BJ (cell line): ENCODE data around the gene BNIP3. TPM values are rescaled to one million over a fixed set of nuclear protein-coding genes. Genes with fewer than 3 reads are reported as not detected.

Source experiments
- CTCF ChIA-PET: fragments of 350-600 bp; formaldehyde crosslinking; extraction: SDS; loops from one replicate; lab custom pipeline; 2021; ENCODE audit warnings: antibody characterized with exemption, inconsistent platforms; lab: Yijun Ruan, JAX
- POLR2A ChIA-PET: fragments of 300-600 bp; sonication (Branson Sonifier 250); formaldehyde crosslinking; extraction: SDS; loops from one replicate; lab custom pipeline; 2021; ENCODE audit warnings: antibody characterized with exemption; lab: Charles Lee
- DNase-seq: peaks from one replicate; pipeline ENCODE4 v3.0.0-alpha.2; 2011; ENCODE audit warnings: low read depth
- H3K27me3 ChIP-seq: 2 replicates; pipeline ENCODE4 v1.6.0; 2011; ENCODE audit warnings: low read length; ENCODE audit not compliant: control insufficient read depth, insufficient read depth
- H3K36me3 ChIP-seq: 2 replicates; pipeline ENCODE4 v1.5.1; 2011; ENCODE audit warnings: low read length; ENCODE audit not compliant: control insufficient read depth, insufficient read depth
- H3K4me3 ChIP-seq: 2 replicates; pipeline ENCODE4 v1.5.1; 2011; ENCODE audit warnings: low read depth, mild to moderate bottlenecking, control low read depth, low read length
- polyA plus RNA-seq: library from polyadenylated mRNA; depleted of rRNA; stranded (reverse); fragments of >200 nt; gene quantifications from 2 replicates; pipeline ENCODE4 v1.2.3, GENCODE V29; 2011
- TF ChIP-seq, protein P1 (sequence below): IDR thresholded peaks from 2 replicates; pipeline ENCODE4 v1.5.1; 2011; ENCODE audit warnings: low read depth, mild to moderate bottlenecking, control low read depth, inconsistent platforms, low read length, moderate library complexity; ENCODE audit not compliant: insufficient read depth

The BNIP3 gene
- polyA plus RNA-seq, 1 experiment: 89.1 TPM

DNA sequence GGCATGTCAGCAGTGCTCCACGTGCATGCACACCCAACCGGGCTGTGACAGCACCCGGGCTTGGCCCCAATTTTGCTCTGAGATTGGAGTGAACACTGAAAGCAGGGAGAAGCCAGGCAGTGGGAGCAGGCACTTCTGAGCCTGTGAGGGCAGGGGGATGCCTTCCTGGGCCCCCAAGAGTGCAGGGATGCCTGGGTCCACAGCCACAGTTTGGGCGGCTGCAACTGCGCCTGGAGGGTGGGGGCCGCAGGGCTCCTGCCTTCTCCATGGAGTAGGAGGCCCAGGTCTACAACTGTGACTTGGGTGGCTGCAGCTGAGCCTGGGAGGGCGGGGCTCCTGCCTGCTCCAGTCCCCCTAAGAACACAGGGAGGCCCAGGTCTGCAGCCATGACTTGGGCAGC, 37.6 kb upstream of the BNIP3 start:
- TF ChIP-seq, protein P1, sequence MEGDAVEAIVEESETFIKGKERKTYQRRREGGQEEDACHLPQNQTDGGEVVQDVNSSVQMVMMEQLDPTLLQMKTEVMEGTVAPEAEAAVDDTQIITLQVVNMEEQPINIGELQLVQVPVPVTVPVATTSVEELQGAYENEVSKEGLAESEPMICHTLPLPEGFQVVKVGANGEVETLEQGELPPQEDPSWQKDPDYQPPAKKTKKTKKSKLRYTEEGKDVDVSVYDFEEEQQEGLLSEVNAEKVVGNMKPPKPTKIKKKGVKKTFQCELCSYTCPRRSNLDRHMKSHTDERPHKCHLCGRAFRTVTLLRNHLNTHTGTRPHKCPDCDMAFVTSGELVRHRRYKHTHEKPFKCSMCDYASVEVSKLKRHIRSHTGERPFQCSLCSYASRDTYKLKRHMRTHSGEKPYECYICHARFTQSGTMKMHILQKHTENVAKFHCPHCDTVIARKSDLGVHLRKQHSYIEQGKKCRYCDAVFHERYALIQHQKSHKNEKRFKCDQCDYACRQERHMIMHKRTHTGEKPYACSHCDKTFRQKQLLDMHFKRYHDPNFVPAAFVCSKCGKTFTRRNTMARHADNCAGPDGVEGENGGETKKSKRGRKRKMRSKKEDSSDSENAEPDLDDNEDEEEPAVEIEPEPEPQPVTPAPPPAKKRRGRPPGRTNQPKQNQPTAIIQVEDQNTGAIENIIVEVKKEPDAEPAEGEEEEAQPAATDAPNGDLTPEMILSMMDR: no peak
- Histone ChIP-seq H3K27me3 (no peaks in the 10 kb centered on the region), H3K4me3 (no peak overlapping the region), H3K36me3 (no peaks in the 10 kb centered on the region)
- CTCF ChIA-PET: interaction anchor here (0.8 to 2.5 kb wide), 2 partner anchors 21 to 134 kb away, joined by 3 to 9 read pairs; no protein-coding TSS in a partner anchor
- POLR2A ChIA-PET: no interaction called here
- no peak for DNase-seq

DNA sequence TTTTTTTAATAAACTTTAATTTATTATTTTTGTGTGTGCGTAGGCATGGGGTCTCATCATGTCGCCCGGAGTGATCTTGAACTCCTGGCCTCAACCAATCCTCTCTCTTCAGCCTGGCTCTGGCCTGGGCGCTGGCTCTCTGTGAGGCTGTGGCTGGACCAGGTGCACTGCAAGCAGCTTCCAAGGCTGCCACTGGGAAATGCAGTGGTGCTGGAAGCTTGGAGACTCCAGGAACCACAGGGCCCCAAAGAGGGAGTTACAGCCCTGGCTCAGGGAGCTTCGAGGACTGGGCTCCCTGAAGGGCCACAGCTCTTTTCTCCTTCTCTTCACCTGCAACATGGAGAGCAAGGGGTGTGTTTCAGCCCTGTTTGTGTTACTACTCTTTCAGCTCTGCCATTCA, 36.7 kb upstream of the BNIP3 start:
- ChIA-PET CTCF (interaction anchor here (2.5 kb wide), 1 partner anchor 133 kb away, joined by 9 read pairs; no protein-coding TSS in a partner anchor), POLR2A (no interaction called here)
- no peak for DNase-seq
- Histone ChIP-seq H3K27me3 (no peaks in the 10 kb centered on the region; the same call in 1 of the 2 replicates), H3K36me3 (no peaks in the 10 kb centered on the region), H3K4me3 (no peak overlapping the region)
- TF ChIP-seq, protein P1: no peak

DNA sequence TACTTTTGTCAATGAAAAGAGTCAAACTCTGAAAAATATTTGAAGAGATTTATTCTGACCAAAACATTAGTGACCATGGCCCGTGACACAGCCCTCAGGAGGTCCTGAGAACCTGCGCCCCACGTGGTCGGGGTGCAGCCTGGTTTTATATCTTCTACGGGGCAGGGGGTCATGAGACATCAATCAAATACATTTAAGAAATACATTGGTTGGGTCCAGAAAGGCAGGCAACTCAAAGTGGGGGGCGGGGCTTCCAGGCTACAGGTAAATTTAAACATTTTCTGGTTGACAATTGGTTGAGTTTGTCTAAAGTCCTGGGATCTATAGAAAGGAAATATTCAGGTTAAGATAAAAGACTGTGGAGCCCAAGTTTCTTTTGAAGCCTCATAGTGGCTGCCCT, 34.8 kb upstream of the BNIP3 start:
- Histone ChIP-seq H3K27me3 (peaks cover 2% of the 10 kb centered on the region), H3K4me3 (no peak overlapping the region), H3K36me3 (no peaks in the 10 kb centered on the region)
- TF ChIP-seq, protein P1: no peak
- POLR2A ChIA-PET: no interaction called here
- DNase-seq: no peak
- CTCF ChIA-PET: no interaction called here

DNA sequence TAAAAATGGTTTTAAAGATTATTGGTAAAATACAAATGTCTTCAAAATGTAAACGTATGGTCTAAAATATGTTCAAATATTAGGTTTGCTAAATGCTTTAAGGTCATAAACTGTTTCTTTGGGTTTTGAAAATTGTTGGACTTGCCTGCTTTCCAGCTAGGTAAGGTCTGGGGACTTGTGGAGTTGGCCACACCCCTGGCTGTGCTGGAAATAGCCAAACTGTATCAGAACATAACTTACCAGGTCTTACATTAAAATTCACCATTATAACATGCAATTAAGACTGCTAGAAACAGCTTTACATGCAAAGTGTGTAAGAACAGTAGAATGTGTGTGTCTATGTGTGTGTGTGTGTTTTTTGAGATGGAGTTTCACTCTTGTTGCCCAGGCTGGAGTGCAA, 29.7 kb upstream of the BNIP3 start:
- H3K36me3 ChIP-seq: no peaks in the 10 kb centered on the region
- no peak overlapping the region for H3K4me3 ChIP-seq
- CTCF ChIA-PET: interaction anchor here (1.8 kb wide), 1 partner anchor 11 kb away, joined by 7 read pairs; no protein-coding TSS in a partner anchor
- peaks cover 6% of the 10 kb centered on the region for H3K27me3 ChIP-seq
- TF ChIP-seq, protein P1: no peak
- POLR2A ChIA-PET: no interaction called here
- no peak for DNase-seq

DNA sequence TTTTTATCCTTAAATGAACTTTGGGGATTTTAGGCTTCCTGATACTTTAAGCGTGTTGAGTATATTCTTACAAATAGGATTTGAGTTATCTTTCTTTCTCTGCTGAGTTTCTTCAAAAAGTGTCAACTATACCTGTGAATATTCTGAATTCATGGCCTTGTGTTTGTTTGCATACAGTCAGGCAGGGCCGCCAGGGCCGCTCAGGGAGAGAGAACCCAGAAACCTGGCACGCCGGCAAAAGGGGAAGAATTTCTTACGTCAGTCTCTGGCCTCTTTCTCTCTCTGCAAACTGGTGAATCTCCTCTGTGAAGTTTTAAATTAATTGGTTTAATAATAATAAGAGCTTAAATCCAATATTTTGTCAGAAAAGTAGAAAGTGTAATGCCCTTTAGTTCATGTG, 29.3 kb upstream of the BNIP3 start:
- ChIA-PET CTCF (interaction anchor here (1.8 kb wide), 1 partner anchor 12 kb away, joined by 7 read pairs; no protein-coding TSS in a partner anchor), POLR2A (no interaction called here)
- no peak for DNase-seq
- H3K27me3 ChIP-seq: peaks cover 6% of the 10 kb centered on the region
- TF ChIP-seq, protein P1: no peak
- no peak overlapping the region for H3K4me3 ChIP-seq
- no peaks in the 10 kb centered on the region for H3K36me3 ChIP-seq
